Keratinocyte (primary cell): ENCODE data around the gene FGF2. TPM values are rescaled to one million over a fixed set of nuclear protein-coding genes. Genes with fewer than 3 reads are reported as not detected.

Source experiments
- DNase-seq: peaks from one replicate; pipeline ENCODE4 v3.0.0-alpha.2; 2011; ENCODE audit warnings: low read depth, missing footprints, low spot score
- FAIRE-seq: peaks from 2 replicates; lab custom pipeline; 2011; peaks lifted over from hg19 to GRCh38; lab: Jason Lieb, UNC
- H2AFZ ChIP-seq: 2 replicates; pipeline ENCODE4 v1.6.0; 2012; ENCODE audit warnings: low read length, control low read depth, inconsistent platforms; ENCODE audit not compliant: control insufficient read depth
- H3K27ac ChIP-seq: 2 replicates; pipeline ENCODE4 v1.5.1; 2011; ENCODE audit warnings: low read length; ENCODE audit not compliant: control insufficient read depth, insufficient read depth
- H3K27me3 ChIP-seq: 3 replicates; pipeline ENCODE4 v1.6.0; 2011; ENCODE audit warnings: low read length; ENCODE audit not compliant: control insufficient read depth, insufficient read depth; ENCODE audit errors: extremely low read depth
- H3K36me3 ChIP-seq, 2 experiments: 2 replicates in 1 of 2; 3 replicates in 1 of 2; pipeline ENCODE4 v1.5.1; 2011; ENCODE audit warnings: low read length in 2 of 2, mild to moderate bottlenecking in 1 of 2; ENCODE audit not compliant: control insufficient read depth in 2 of 2, insufficient read depth in 2 of 2; ENCODE audit errors: extremely low read depth in 1 of 2
- H3K4me1 ChIP-seq: 3 replicates; pipeline ENCODE4 v1.5.1; 2011; ENCODE audit warnings: low read length; ENCODE audit not compliant: control insufficient read depth, insufficient read depth; ENCODE audit errors: extremely low read depth
- H3K4me2 ChIP-seq: 3 replicates; pipeline ENCODE4 v1.6.0; 2011; ENCODE audit warnings: low read depth, low read length; ENCODE audit not compliant: control insufficient read depth, insufficient read depth; ENCODE audit errors: extremely low read depth
- H3K4me3 ChIP-seq, 3 experiments: fragments of 200-600 bp in 1 of 3; sonication (generic) in 1 of 3; 2 replicates in 2 of 3; 3 replicates in 1 of 3; pipeline ENCODE4 v1.5.1; 2011 to 2016; ENCODE audit warnings: low read length in 3 of 3, mild to moderate bottlenecking in 3 of 3, control low read depth in 2 of 3, inconsistent platforms in 1 of 3, low read depth in 1 of 3, mixed read lengths in 1 of 3, mixed run types in 1 of 3, moderate library complexity in 1 of 3; ENCODE audit not compliant: control insufficient read depth in 2 of 3, insufficient read depth in 2 of 3; ENCODE audit errors: extremely low read depth in 1 of 3
- H3K79me2 ChIP-seq: 2 replicates; pipeline ENCODE4 v1.6.0; 2012; ENCODE audit warnings: low read length; ENCODE audit not compliant: control insufficient read depth, insufficient read depth
- H3K9ac ChIP-seq: 3 replicates; pipeline ENCODE4 v1.6.0; 2011; ENCODE audit warnings: low read length; ENCODE audit not compliant: control insufficient read depth, insufficient read depth; ENCODE audit errors: extremely low read depth
- H3K9me1 ChIP-seq: 3 replicates; pipeline ENCODE4 v1.6.0; 2011; ENCODE audit warnings: low read length; ENCODE audit not compliant: control insufficient read depth, insufficient read depth; ENCODE audit errors: extremely low read depth
- H3K9me3 ChIP-seq: 2 replicates; pipeline ENCODE4 v1.5.1; 2012; ENCODE audit warnings: low read depth, low read length; ENCODE audit not compliant: control insufficient read depth
- H4K20me1 ChIP-seq: 3 replicates; pipeline ENCODE4 v1.6.0; 2011; ENCODE audit warnings: low read length; ENCODE audit not compliant: control insufficient read depth, insufficient read depth; ENCODE audit errors: extremely low read depth
- EZH2 ChIP-seq: IDR thresholded peaks from one replicate; pipeline ENCODE4 v1.6.1; 2012; ENCODE audit warnings: inconsistent platforms, mild to moderate bottlenecking, low read length, moderate library complexity
- dilution Hi-C: fragments of 300-500 bp; cut with MboI; formaldehyde crosslinking; loops from one replicate; pipeline ENCODE4 v1.7.0; 2020; ENCODE audit warnings: low sequenced_read_pairs; ENCODE audit not compliant: extremely low pct_ligation_motif_present
- polyA plus RNA-seq, 5 experiments: library from polyadenylated mRNA; depleted of rRNA in 3 of 5; stranded (reverse) in 3 of 5; stranded (forward) in 1 of 5; unstranded in 1 of 5; fragments of >200 nt; gene quantifications; 1 replicate in 1 of 5; 2 replicates in 3 of 5; 3 replicates in 1 of 5; pipeline versions ENCODE4 v1.2.1 to v1.2.3, GENCODE V29; 2011 to 2012; ENCODE audit warnings: missing spikeins in 2 of 5, low read depth in 1 of 5, low replicate concordance in 1 of 5
- TF ChIP-seq, protein P1 (sequence below), 3 experiments: IDR thresholded peaks in 1 of 3; conservative IDR thresholded peaks in 1 of 3; optimal IDR thresholded peaks in 1 of 3; 2 replicates in 2 of 3; 3 replicates in 1 of 3; pipeline versions ENCODE3 to v1.5.1; 2011; ENCODE audit warnings: low read length in 3 of 3, mild to moderate bottlenecking in 3 of 3, moderate library complexity in 2 of 3, control low read depth in 1 of 3, inconsistent platforms in 1 of 3; ENCODE audit not compliant: insufficient read depth in 2 of 3; ENCODE audit errors: extremely low read depth in 1 of 3

FGF2 gene
- polyA plus RNA-seq, 1 donor (not counting 4 experiments of a cell fraction or from before 2014, with no cell fraction given), result 1.7 TPM

GRCh38 chr4:122783301-122784215 is 43.1 kb upstream of the FGF2 start:
- FAIRE-seq, result peak; percentile 97
- Histone ChIP-seq H3K4me3 (peak overlapping the region in 2 of 3 experiments; percentile 3), H3K9me3 (peaks cover 3% of the 10 kb centered on the region), H3K9me1 (no peaks in the 10 kb centered on the region), H4K20me1 (no peaks in the 10 kb centered on the region), H3K27me3 (no peaks in the 10 kb centered on the region), H3K79me2 (no peaks in the 10 kb centered on the region), H3K27ac (peak overlapping the region; percentile 74), H3K36me3 (no peaks in the 10 kb centered on the region), H3K9ac (peak overlapping the region; percentile 24), H3K4me2 (peak overlapping the region; percentile 72), H2AFZ (peak overlapping the region; percentile 38), H3K4me1 (peaks cover 35% of the 10 kb centered on the region)
- TF ChIP-seq, protein P1, sequence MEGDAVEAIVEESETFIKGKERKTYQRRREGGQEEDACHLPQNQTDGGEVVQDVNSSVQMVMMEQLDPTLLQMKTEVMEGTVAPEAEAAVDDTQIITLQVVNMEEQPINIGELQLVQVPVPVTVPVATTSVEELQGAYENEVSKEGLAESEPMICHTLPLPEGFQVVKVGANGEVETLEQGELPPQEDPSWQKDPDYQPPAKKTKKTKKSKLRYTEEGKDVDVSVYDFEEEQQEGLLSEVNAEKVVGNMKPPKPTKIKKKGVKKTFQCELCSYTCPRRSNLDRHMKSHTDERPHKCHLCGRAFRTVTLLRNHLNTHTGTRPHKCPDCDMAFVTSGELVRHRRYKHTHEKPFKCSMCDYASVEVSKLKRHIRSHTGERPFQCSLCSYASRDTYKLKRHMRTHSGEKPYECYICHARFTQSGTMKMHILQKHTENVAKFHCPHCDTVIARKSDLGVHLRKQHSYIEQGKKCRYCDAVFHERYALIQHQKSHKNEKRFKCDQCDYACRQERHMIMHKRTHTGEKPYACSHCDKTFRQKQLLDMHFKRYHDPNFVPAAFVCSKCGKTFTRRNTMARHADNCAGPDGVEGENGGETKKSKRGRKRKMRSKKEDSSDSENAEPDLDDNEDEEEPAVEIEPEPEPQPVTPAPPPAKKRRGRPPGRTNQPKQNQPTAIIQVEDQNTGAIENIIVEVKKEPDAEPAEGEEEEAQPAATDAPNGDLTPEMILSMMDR (optimal IDR thresholded peaks at IDR 0.05 in 1 of 3, IDR thresholded peaks at IDR 0.05 in 1 of 3, conservative IDR thresholded peaks at IDR 0.05 in 1 of 3; ENCODE audit: extremely low read depth in 1 of 3, insufficient read depth in 2 of 3, low read length in 3 of 3), result no peak
- TF ChIP-seq EZH2, result no peak
- dilution Hi-C loops, result no loop called here
- DNase-seq, result peak; percentile 69

- Histone ChIP-seq H2AFZ (no peak overlapping the region), H3K27ac (peak overlapping the region; percentile 74), H3K27me3 (no peaks in the 10 kb centered on the region), H3K4me1 (peaks cover 35% of the 10 kb centered on the region), H3K36me3 (no peaks in the 10 kb centered on the region), H3K9ac (no peak overlapping the region), H3K4me3 (no peak overlapping the region), H3K9me1 (no peaks in the 10 kb centered on the region), H3K9me3 (peaks cover 3% of the 10 kb centered on the region), H4K20me1 (no peaks in the 10 kb centered on the region), H3K79me2 (no peaks in the 10 kb centered on the region), H3K4me2 (no peak overlapping the region)
- no peak for FAIRE-seq
- no peak for DNase-seq
- dilution Hi-C loops, result no loop called here
- TF ChIP-seq, protein P1 (optimal IDR thresholded peaks at IDR 0.05 in 1 of 3, IDR thresholded peaks at IDR 0.05 in 1 of 3, conservative IDR thresholded peaks at IDR 0.05 in 1 of 3; ENCODE audit: extremely low read depth in 1 of 3, insufficient read depth in 2 of 3, low read length in 3 of 3), result no peak
- TF ChIP-seq EZH2, result no peak
These were observed 42.4 kb upstream of the FGF2 start for GRCh38 chr4:122784261-122784660.
